Jurkat, Clone E6-1 (cell line): Measurements from ENCODE around the gene TXNRD1. TPM values are rescaled to one million over a fixed set of nuclear protein-coding genes. Genes with fewer than 3 reads are reported as not detected.
"Not testable (repeated sequence)": the region's sequence is repeated elsewhere in the genome, so short reads cannot be mapped to it uniquely, and the experiment has no call there.

Source experiments
- DNase-seq: peaks from one replicate; pipeline ENCODE4 v3.0.0-alpha.2; 2011; ENCODE audit warnings: low read depth, low spot score
- H3K4me3 ChIP-seq: 2 replicates; pipeline ENCODE4 v1.5.1; 2011; ENCODE audit warnings: mild to moderate bottlenecking, low read length, control low read depth, moderate library complexity
- polyA plus RNA-seq: library from polyadenylated mRNA; unstranded; fragments of >200 nt; gene quantifications from one replicate; pipeline ENCODE4 v1.2.1, GENCODE V29; 2012; ENCODE audit warnings: missing spikeins; ENCODE audit not compliant: insufficient read length, insufficient read depth

TXNRD1 gene
- 114 TPM for polyA plus RNA-seq

DNA sequence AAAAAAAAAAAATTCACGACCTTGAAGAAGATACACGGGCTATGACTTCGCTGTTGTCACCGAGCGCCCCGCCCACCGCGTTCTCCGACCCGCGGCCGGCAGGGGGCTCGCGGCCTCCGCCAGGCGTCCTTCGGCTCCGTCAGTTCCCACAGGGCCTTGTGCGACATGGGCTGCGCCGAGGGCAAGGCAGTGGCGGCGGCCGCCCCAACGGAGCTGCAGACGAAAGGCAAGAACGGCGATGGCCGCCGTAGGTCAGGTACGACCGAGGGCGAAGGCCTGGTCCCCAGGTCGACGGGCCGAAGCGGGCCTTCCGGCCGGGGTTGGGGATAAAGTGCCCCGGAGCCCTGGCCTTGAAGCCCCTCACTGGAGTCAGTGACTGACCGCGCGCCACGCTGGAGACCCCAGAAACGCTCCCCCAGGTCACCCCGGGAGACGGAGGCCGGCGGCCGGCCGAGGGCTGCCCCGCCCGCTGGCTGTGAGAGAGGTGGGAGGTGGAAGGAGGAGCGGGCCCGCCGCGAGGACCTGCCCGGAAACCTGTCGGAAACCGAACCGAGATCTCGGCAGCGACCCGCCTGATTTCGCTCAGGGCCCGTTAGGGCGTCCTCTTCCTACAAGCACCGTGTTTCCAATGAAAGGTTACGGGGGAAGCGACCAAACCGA, at the start of gene TXNRD1:
TXNRD1 (plus strand) TSS at position 142 of the 660 bp plus-strand sequence; CDS start at position 166, 24 bp downstream.
- H3K4me3 ChIP-seq, result no peak within 1 kb of the TSS
- no peak for DNase-seq

DNA sequence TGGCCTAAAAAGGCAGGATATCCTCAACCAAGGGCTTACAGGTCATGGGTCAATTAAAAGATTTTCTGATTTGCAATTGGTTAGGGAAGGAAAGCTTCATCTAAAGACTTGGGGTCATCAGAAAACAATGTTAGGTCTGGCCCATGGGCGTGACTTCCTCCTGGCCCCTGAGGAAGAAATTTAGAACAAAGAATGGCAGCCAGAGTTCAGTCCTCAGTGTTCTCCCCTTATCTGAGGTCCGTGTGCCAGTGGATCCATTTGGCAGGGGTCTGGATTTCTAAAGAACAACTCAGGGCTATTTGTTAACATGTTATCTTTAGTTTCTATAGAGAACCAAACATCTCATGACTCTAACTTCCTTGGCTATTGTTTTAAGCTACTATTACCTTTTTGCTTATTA, 49.8 kb upstream of the TXNRD1 start:
- no peak overlapping the region for H3K4me3 ChIP-seq
- no peak for DNase-seq

DNA sequence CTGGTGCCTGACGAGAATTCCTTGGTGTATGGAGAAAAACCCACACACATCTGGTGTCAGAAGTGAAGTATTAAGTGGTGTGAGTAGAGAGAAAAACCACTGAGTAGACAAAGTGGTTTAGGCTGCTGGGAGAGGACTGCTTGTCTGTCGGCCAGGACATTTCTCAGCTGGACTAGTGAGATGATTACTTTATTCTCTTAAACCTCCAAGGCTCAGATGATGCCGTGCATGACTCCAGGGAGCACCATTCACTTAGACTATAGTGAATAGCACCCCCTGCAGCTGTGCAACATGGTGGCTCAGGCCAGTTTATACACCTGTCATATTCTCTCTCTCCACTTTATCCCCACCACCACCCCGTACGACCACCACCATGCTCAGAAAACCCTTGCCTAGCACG, 49.1 kb upstream of the TXNRD1 start:
- no peak overlapping the region for H3K4me3 ChIP-seq
- no peak for DNase-seq

DNA sequence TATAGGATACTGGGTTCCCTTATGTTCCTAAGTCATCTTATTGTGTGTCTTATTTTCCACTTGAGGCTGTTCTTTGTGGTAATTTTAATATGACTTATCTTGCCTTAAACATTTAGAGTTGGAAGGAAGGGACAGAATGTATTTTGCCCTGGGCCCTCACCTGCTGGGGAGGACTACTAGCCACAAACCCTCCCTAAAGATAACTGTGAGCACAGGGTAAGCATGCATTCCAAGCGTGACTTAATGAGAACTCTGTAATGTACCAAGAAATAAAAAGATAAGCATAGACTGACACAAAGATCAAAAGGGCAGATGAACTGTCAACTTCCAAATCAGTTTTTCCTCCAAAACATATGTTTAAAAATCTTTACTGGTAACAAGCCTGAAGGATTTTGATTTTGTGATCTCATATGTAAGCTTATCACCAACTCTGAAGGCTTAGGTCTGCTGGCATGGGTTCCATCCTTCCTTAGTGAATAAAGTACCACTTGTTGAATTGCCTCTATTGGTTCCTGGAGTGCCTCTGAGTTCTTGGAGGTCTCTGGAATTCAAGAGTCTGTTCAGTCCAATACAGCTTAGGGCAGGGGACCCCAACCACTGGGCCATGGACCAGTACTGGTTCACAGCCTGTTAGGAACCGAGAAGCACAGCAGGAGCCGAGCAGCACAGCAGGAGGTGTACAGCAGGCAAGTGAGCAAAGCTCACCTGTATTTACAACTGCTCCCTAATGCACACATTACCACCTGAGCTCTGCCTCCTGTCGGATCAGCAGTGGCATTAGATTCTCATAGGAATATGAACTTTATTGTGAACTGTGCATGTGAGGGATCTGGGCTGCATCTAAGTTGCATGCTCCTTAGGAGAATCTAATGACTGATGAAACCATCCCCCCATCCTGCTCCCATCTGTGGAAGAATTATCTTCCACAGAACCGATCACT, 47.8 kb upstream of the TXNRD1 start:
- H3K4me3 ChIP-seq, result no peak overlapping the region
- no peak for DNase-seq

DNA sequence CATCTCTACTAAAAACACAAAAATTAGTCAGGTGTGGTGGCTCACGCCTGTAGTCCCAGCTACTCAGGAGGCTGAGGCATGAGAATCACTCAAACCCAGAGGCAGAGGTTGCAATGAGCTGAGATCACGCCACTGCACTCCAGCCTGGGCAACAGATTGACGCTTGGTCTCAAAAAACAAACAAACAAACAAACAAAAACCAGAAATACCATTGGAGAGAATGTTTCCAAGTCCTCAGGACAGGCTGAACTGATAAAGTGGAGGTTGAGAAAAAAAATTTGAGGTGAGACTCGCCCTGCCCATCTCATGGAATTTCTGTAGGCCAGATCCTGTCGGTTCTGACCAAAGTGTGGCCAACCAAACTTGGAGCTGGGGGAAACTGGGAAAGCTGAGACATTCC, 47.0 kb upstream of the TXNRD1 start:
- no peak for DNase-seq
- no peak overlapping the region for H3K4me3 ChIP-seq

DNA sequence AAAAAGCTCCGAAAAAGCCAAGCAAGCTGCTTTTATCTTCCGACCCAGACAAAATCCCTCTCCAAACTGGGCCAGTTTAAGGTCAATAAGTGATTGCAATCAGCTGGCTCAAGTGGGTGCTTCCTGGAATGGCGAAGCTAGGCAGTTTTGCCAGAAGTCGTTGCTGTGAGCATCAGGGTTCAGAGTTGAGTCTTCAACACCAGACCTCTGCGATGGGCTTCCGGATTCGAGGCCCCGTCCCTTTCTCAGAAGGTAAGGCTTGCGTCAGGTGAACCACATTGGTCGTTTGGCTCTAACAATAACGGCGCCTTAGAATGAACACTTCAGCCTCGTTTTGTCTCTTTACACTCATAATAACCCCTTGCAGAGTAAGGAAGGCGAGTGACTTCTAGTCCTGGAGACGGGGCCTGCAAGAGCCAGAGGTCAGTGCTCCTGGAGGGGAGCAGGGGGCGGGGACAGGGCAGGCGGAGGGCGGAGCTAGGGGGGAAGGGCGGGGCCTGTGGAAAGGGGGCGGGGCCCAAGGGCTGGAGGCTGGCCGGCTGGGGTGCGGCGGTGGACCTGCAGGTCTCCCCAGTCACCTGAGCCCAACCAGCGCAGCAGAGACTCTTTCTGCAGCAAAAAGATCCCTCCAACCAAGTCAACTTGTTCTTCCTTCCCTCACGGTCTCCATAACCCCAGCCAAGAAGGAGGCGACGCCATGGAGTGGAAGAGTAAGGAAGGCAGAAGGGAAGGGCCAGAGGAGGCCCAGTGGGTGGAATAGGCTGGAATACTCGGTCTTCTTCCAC, 43.6 kb upstream of the TXNRD1 start:
- H3K4me3 ChIP-seq, result no peak overlapping the region
- DNase-seq, result no peak

DNA sequence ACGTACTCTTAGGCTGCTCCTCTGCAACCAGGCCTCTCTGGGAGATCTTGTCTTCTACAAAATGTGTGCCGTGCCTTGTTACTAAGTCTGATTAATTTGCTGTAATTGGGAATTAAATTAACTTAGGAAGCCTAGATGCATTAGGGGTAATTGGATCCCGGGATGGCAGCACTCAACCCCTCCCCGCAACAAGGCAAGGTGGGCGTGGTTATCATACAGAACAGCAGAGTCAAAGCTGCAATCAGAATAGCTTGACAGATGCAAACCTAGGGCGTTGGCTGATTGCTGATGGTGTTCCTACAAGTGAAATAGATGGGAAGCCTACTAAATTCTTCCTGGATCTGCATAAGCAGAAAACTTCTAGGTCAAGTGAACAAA, 43.0 kb upstream of the TXNRD1 start:
- no peak for DNase-seq

DNA sequence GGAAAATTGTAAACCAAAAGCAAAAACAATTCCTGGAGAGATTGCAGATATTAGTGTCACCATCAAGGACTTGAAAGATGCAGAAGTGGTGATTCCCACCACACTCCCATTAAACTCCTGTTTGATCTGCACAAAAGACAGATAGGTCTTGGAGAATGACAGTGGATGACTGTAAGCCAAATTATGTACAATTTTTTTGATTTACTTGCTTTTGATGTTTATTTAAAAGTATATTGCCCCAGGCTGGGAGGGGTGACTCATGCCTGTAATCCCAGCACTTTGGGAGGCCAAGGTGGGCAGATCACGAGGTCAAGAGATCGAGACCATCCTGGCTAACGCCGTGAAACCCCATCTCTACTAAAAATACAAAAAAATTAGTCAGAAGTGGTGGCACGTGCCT, 41.8 kb upstream of the TXNRD1 start:
- not testable (repeated sequence) for DNase-seq, H3K4me3 ChIP-seq

More for the DNA sequence above, 43.0 kb upstream of the TXNRD1 start:
- no peak overlapping the region for H3K4me3 ChIP-seq

DNA sequence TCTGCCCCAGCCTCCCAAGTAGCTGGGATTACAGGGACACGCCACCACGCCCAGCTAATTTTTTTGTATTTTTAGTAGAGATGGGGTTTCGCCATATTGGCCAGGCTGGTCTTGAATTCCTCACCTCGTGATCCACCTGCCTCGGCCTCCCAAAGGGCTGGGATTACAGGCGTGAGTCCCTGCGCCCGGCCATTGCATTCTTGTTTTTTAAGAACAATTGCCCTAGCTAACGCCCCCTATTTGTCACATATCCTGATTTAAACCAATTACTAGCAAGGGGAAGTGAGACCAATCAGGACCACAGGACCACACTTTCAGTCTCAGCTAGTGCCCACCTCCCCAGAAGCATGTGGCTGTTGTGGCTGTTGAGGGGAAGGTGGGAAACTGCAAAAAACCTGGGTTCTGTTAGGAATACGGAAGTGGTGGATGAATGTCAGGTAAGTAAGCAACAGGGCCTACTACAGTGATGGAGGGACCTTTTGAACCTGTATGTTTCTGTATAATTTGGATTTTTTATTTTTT, 39.8 kb upstream of the TXNRD1 start:
- no peak overlapping the region for H3K4me3 ChIP-seq
- DNase-seq, result no peak

DNA sequence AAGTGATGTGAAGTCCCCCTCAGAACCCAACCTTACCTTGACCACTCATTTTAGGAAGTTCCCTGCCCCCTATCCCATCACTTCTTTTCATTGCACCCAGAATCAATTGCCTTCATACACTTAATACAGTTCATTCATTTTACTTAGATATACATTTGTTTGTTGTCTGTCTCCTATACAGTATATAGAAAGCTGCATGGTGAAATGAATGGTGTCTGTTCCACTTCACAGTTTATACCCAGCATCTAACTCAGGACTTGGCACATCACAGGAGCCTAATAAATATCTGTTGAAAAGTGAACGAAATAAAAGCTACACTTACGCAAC, 38.3 kb upstream of the TXNRD1 start:
- DNase-seq, result no peak

DNA sequence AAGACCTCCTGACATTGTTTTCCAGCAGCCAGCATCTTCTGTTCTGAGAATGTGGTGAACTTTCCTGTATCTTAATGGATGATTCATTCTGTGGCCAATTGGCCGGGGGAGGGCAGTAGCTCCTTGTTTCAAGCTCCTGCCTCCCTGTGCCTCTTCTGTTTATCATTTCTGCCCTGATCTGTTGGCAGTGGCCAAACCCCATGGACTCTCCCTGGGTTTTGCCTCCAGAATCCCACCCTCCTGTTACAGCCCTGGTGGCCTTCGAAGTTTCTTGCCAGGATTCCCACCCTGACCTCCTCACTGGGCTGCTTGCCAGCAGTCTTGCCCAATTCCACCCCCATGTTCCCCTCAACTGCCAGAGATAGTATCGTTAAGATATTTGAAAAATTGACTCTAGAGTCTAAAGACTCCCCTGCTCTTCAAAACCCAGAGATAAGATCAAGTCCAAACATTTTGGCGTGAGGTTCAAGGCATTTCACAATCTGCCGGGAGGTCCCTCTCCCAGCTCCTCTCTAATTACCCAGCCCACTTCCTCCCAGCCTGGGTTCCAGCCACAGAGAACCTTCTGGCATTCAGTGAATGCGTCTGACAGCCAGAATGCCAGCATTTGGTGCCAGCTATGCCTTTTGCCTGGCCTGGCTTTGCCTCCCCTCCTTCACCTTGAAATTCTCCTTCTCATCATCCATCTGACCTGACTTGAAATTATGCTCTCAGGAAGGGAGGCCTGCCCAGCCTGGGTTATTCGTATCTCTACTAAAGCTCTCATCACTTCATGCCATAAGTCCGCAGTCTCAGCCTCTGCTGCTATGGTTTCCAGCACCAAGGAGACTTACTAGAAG, 37.7 kb upstream of the TXNRD1 start:
- no peak overlapping the region for H3K4me3 ChIP-seq
- DNase-seq, result no peak

More for the DNA sequence above, 38.3 kb upstream of the TXNRD1 start:
- H3K4me3 ChIP-seq, result no peak overlapping the region

DNA sequence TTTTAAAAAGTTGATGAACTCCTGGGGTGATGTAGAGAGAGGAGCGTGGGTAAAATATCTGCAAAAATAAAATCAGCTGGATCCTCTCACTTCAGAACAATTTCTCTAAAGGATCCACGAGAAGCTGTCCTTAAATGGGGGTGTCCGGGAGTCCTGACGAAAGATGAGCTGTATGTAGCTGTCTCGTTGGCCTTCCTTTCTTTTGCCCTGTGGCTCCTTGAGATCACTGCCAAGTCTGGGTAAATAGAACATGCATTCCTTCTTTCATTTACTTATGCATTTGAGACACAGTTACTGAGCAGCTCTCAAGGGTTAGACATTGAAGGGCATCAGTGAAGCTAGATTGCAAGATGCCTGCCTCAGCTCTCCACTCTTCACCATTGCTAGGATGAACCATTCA, 35.2 kb upstream of the TXNRD1 start:
- DNase-seq, result no peak
- H3K4me3 ChIP-seq, result no peak overlapping the region

DNA sequence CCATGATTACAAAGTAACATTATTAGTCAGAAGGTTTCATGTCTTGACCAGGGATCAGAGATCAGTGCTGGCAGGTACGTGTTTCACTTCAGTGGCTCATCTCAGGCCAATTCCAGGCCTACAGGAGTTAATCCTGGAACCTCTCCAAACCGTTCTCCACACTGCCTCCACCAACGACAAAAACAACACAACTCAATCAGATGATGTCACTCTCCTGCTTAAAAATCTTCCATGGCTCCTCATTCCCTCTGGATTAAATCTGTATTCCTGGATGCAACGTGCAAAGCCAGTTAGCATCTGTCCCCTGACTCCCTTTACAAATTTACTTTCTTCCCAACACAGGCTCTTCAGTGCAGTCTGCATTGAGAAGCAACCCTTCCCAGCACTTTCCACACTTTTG, 34.3 kb upstream of the TXNRD1 start:
- no peak overlapping the region for H3K4me3 ChIP-seq

DNA sequence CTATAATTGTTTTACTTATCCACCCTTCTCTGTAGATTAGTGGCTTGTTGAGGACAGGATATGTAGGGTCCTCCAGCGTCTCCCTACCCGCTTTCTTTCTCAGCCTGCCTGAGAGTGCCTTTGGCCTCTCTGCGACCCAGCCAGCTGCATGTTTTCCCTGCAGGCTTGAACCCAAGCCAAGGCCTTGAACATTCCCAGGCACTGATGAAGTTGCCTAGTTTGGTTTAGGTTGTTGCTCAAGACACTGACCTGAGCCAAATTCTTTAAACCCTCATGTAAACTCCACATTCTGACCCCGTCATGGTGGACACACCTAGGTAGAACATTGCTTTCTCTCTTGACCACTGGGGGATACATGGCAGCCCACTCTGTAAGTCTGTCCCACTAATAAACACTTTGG, 33.4 kb upstream of the TXNRD1 start:
- H3K4me3 ChIP-seq, result no peak overlapping the region
- no peak for DNase-seq

More for the DNA sequence above, 34.3 kb upstream of the TXNRD1 start:
- DNase-seq, result no peak

DNA sequence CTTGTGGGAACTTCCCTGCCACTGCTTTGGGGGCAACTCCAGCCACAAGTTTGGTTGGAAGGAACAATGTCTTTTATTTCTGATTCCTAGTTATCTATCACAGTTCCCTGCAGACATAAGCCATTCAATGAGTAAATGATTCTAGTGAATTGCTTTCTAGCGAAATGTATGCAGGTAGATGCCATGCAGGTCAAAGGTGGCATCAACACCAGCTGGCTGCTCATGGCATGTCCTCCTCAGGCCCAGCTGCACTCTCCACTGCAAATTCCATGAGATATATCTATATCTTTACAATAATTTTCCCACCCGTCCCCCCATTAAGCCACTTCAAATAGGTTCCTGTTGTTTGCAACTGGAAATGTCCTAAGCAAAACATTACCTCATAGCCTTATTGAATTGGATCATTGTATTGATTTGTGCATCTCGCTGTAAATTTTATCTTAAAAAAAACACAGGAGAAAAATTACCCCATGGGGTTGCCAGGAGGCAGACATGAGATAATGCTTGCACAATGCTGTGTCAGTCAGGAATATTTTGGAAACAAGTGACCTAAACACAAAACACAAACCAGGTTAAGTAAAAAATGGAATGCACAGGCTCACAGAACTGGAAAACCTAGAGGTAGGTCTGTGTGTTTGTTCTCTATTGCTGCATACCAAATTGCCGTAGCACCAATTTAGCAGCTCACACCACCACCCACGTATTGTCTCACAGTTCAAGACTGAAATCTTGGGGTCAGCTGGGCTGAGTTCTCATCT, 32.8 kb upstream of the TXNRD1 start:
- DNase-seq, result no peak
- no peak overlapping the region for H3K4me3 ChIP-seq

DNA sequence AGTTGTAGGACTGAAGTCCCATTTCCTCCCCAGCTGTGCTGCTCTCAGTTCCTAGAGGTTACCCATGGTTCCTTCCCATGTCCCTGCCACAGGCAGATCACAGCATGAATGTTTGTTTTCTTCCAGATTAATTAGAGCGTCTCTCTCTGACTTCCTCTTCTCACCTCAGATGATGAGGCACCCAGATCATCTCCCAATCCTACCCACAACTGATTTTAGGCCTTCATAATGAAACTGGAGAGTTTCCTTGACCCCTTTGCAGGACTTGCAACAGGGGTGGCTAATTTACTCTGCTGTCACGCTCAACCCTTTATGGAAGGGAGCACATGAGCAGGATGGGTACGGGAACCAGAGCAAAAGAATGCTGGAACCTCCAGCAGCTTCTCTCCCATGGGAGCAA, 32.1 kb upstream of the TXNRD1 start:
- no peak overlapping the region for H3K4me3 ChIP-seq
- DNase-seq, result no peak

DNA sequence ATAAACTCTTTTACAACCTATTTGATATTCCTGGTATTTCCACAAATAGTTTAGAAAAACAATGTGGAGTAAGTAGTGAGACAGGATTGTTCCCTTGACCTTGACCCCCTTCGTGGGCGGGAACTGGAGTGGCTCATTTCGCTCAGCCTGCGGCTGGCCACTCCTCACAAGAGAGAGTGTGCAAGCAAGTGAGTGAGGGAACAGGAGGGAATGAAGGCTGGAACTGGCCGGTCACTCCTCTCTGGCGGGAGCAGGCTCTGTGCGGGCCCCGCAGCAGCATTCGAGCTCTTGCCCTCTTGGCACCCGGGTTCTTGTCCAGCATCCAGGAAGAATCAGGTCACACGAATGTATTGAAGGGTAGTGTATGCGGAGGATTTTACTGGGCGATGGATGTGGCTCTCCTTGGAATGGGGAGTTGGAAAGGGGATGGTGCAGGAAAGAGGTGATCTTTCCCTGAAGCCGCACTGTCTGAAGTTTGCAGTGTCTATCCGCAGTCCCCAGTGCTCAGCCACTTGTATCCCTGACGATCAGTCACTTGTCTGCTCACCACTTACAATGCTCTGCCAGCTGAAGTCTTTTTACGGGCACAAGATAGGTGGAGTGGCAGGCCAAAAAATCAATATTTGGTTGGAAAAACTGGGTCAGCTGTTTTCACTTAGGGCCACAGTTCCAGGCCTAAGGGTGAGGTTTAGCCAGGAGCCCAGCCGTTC, 28.0 kb upstream of the TXNRD1 start:
- no peak for DNase-seq

More for the DNA sequence above, 28.0 kb upstream of the TXNRD1 start:
- no peak overlapping the region for H3K4me3 ChIP-seq
